Large intestine (tissue), 3 donors: ENCODE results near the gene TMEM171. TPM values are rescaled to one million over a fixed set of nuclear protein-coding genes. Genes with fewer than 3 reads are reported as not detected.

Experiments
- DNase-seq, 2 donors: peaks; one replicate each; pipeline versions ENCODE4 v3.0.0 to v3.0.0-alpha.2; 2013
- H3K27ac ChIP-seq: one replicate; pipeline ENCODE4 v1.5.1; 2013; ENCODE audit warnings: low read length
- H3K27me3 ChIP-seq: 2 replicates; pipeline ENCODE4 v1.6.1; 2013; ENCODE audit warnings: low read length; ENCODE audit not compliant: control insufficient read depth, insufficient read depth
- H3K36me3 ChIP-seq: 2 replicates; pipeline ENCODE4 v1.6.1; 2013; ENCODE audit warnings: low read length; ENCODE audit not compliant: control insufficient read depth, insufficient read depth
- H3K4me1 ChIP-seq: one replicate; pipeline ENCODE4 v1.6.1; 2013; ENCODE audit warnings: low read length; ENCODE audit not compliant: control insufficient read depth, insufficient read depth
- H3K4me3 ChIP-seq: one replicate; pipeline ENCODE4 v1.5.1; 2013; ENCODE audit warnings: low read length
- H3K9me3 ChIP-seq: one replicate; pipeline ENCODE4 v1.6.1; 2013; ENCODE audit warnings: mild to moderate bottlenecking, low read depth, low read length, moderate library complexity; ENCODE audit not compliant: control insufficient read depth
- WGBS: methylation state at CpG from one replicate; pipeline ENCODE4 v1.1.5; 2013; ENCODE audit warnings: low lambda C conversion rate; ENCODE audit not compliant: insufficient coverage; 5-methylcytosine and 5-hydroxymethylcytosine counted together
- polyA plus RNA-seq: library from polyadenylated mRNA; unstranded; fragments of 120-200 nt; gene quantifications from one replicate; pipeline ENCODE4 v1.2.1, GENCODE V29; 2013

Gene TMEM171
- polyA plus RNA-seq, 1 donor: 13.7 TPM

DNA sequence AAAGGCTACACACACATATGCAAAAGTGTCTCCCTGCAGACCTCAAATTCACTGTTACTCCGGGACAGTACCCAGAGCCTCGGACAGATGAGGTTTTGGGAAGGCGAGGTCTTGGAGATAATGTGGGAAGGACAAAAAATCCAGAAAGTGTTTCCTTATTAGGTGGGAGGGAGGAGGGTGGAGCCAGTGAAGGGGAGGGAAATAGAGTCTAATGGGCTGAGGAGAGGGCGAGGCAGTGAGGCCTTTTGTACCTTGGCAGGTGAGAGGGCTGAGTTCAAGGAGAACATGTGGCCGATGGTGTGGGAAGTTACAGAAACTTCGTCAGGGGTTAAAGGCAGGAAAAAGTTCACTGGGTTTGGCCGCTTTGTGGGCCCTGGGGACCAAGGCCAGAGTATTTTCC is 30.5 kb downstream of the TMEM171 start:
- Histone ChIP-seq H3K27ac (peak overlapping the region; percentile 6), H3K36me3 (no peaks in the 10 kb centered on the region), H3K4me1 (peaks cover 11% of the 10 kb centered on the region), H3K9me3 (no peaks in the 10 kb centered on the region), H3K27me3 (no peaks in the 10 kb centered on the region), H3K4me3 (no peak overlapping the region)
- peak in 1 of 2 donors; percentile 65 for DNase-seq
- 50% methylated on average over 2 of the region's 7 CpGs for WGBS

- Histone ChIP-seq H3K9me3 (no peaks in the 10 kb centered on the region), H3K27me3 (no peaks in the 10 kb centered on the region), H3K27ac (no peak overlapping the region), H3K4me3 (no peak overlapping the region), H3K36me3 (no peaks in the 10 kb centered on the region), H3K4me1 (peaks cover 11% of the 10 kb centered on the region)
- no peak for DNase-seq
- 83% methylated on average over 1 of the region's 5 CpGs for WGBS
These were observed 31.5 kb downstream of the TMEM171 start for GRCh38 chr5:73151766-73152410.

DNA sequence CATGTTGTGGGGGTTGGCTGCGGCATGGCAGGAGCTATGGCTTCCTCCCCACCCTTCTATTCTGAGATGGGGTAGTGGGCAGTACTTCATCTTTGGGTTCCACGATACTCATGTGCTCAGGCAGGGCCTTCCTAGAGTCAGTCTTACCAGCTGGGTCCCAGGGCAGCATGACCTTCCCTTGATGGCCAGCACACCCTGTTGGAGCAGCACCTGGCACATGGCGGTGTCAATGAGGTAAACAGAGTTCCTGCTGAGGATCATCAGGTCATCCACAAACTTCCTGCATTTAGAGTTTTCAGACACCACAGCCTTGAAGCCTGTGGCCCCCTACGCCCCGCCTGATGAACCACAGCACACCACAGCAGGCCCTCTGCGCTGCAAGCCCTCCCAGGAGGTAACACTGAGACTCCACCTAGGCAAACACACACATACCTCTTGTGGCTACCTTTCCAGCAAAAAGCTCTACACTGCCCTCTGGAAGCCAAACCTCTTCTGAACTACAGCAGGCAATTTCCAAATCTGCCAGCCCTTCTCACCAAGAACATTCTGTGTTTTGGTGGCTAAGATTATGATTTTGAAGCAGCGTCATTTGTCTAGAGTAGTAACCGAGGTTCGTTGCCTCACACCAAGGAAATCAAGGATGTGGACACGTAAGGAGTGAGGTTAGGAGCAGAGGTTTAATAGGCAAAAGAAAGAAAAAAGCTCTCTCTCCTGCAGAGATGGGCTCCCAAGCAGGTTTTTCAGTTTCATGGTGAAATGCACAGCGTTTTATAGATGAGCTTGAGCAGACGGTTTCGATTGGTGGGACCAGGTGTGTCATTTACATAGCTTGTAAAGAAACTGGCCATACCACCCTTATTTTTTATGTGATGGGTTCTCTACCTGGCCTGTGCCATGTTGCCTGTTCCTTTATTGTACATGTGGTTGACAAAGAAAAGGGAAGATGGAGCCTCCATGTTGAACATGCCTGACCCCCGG is 32.3 kb downstream of the TMEM171 start:
- WGBS: no CpG with 5 or more reads among the region's 14 CpGs
- Histone ChIP-seq H3K27me3 (no peaks in the 10 kb centered on the region), H3K4me1 (peaks cover 11% of the 10 kb centered on the region), H3K36me3 (no peaks in the 10 kb centered on the region), H3K9me3 (no peaks in the 10 kb centered on the region), H3K27ac (no peak overlapping the region), H3K4me3 (no peak overlapping the region)
- no peak for DNase-seq

DNA sequence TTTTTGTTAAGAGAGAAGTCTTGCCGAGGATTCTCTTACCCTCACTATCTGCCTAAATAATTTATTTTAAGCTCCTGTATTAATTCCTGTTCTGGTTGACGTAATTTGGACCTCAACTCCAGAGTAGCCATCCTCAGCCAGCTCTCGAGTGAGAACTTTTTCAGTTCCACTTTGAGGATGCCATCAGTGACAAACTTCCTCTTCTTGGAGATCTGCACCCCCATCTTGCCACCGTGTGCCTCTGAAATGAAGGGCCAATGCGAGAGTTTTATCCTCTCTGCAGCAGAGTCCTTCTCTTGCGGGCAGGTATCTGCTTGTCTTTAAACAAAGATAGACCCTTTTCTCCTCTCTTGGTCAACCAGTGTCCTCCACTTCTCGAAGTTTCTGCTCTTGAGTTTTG is 33.1 kb downstream of the TMEM171 start:
- Histone ChIP-seq H3K4me1 (peaks cover 11% of the 10 kb centered on the region), H3K27me3 (no peaks in the 10 kb centered on the region), H3K9me3 (no peaks in the 10 kb centered on the region), H3K36me3 (no peaks in the 10 kb centered on the region), H3K4me3 (no peak overlapping the region), H3K27ac (no peak overlapping the region)
- DNase-seq: no peak
- WGBS: 90% methylated on average over 1 of the region's 7 CpGs

- Histone ChIP-seq H3K4me3 (no peak overlapping the region), H3K9me3 (no peaks in the 10 kb centered on the region), H3K36me3 (no peaks in the 10 kb centered on the region), H3K27ac (no peak overlapping the region), H3K27me3 (no peaks in the 10 kb centered on the region), H3K4me1 (peaks cover 11% of the 10 kb centered on the region)
- WGBS: 96% methylated on average over 4 of the region's 5 CpGs
- no peak for DNase-seq
These were observed 34.0 kb downstream of the TMEM171 start for GRCh38 chr5:73154208-73155006.

- Histone ChIP-seq H3K36me3 (no peaks in the 10 kb centered on the region), H3K4me3 (no peak overlapping the region), H3K27ac (no peak overlapping the region), H3K4me1 (peaks cover 8% of the 10 kb centered on the region), H3K27me3 (no peaks in the 10 kb centered on the region), H3K9me3 (no peaks in the 10 kb centered on the region)
- no CpG with 5 or more reads among the region's 18 CpGs for WGBS
- DNase-seq: no peak
These were observed 35.2 kb downstream of the TMEM171 start for GRCh38 chr5:73155271-73156222.

DNA sequence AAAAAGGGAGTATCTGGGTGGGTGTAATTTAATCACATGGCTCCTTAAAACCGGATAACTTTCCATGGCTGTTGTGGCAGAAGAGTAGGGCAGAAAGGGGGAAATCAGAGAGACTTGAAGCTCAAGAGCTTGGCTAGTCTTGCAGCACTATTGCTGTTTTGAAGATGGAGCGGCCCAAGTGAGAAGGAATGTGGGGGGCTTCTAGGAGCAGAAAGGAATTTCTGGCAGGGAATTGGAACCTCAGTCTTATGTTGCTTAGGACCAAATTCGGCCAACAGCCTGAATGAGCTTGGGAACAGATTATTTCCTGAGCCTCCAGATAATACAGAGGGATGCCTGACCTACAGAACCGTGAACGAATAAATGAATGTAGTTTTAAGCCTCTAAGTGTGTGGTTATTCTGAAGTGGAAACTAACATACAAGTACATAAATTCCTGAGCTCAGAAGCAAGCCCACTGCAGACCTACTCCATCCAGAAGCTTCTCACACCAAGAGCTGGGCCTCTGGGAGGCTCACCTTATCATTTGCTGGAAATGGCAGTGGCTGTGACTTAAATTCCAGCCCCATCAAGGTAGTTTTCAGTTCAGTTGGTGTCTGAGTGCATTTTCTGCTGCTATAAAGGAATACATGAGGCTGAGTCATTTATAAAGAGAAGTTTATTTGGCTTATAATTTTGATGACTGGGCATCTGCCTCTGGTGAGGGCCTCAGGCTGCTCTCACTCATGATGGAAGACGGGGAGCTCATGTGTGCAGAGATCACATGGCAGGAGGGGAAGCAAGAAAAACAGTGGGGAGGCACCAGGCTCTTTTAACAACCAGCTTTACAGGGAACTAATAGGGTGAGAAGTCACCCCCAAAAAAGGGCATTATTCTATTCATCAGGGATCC is 37.3 kb downstream of the TMEM171 start:
- Histone ChIP-seq H3K4me3 (no peak overlapping the region), H3K27me3 (no peaks in the 10 kb centered on the region), H3K4me1 (no peaks in the 10 kb centered on the region), H3K27ac (no peak overlapping the region), H3K36me3 (no peaks in the 10 kb centered on the region), H3K9me3 (no peaks in the 10 kb centered on the region)
- WGBS: 83% methylated on average over 1 of the region's 6 CpGs
- no peak for DNase-seq

GRCh38 chr5:73158313-73158712 is 37.9 kb downstream of the TMEM171 start:
- no peak for DNase-seq
- no peaks in the 10 kb centered on the region for H3K9me3 ChIP-seq
- no peak overlapping the region for H3K27ac ChIP-seq
- no peaks in the 10 kb centered on the region for H3K36me3 ChIP-seq
- H3K27me3 ChIP-seq: no peaks in the 10 kb centered on the region
- no peak overlapping the region for H3K4me3 ChIP-seq
- 100% methylated on average over 1 of the region's 4 CpGs for WGBS
- H3K4me1 ChIP-seq: no peaks in the 10 kb centered on the region

GRCh38 chr5:73160239-73160671 is 39.9 kb downstream of the TMEM171 start:
- H3K4me1 ChIP-seq: no peaks in the 10 kb centered on the region
- no peak overlapping the region for H3K4me3 ChIP-seq
- no peak for DNase-seq
- WGBS: 87% methylated on average over 4 of the region's 4 CpGs
- no peaks in the 10 kb centered on the region for H3K36me3 ChIP-seq
- no peaks in the 10 kb centered on the region for H3K27me3 ChIP-seq
- no peaks in the 10 kb centered on the region for H3K9me3 ChIP-seq
- no peak overlapping the region for H3K27ac ChIP-seq
